Heart left ventricle (tissue), 13 donors: ENCODE measurements around the gene SLC25A26.

Experiments
- CTCF ChIP-seq, 12 donors: fragments of 200-600 bp; sonication (generic) in 4 of 12; IDR thresholded peaks; one replicate each; pipeline versions ENCODE4 v1.5.0 to v1.8.0; 2018 to 2022; ENCODE audit warnings: antibody characterized with exemption in 12 of 12, mild to moderate bottlenecking in 5 of 12
- POLR2A ChIP-seq, 2 donors: fragments of 450-650 bp; IDR thresholded peaks; one replicate each; pipeline ENCODE4 v1.6.1; 2017; ENCODE audit warnings: antibody characterized with exemption in 2 of 2, mild to moderate bottlenecking in 2 of 2, moderate library complexity in 2 of 2
- donor health status: ischemic (EF 13 %, LVEDD 7.1; RV severe dilation, severe dysfunction).
- donor health status: DM: no; HTN: yes; CAD: no.
- donor health status: DM: no; HTN: no; CAD: no.
- donor health status: ischemic (EF 25% LVEDD 6.9; RV normal size, moderate dysfunction).
- donor health status: ischemic (EF 25% LVEDD 5.7; RV mildly dilated, moderate dysfunction).
- donor health status: ischemic (EF 35%, LVEDD 5.7; RV mildly dilated, moderate dysfunction).
- donor health status: nonischemic (EF 11% LVEDD 7.7; RV severe dilation, severe dysfunction).
- donor health status: DM: yes; HTN: yes; CAD: no.
- donor health status: PGD.
- donor health status: ischemic (EF 29% LVEDD 5.4; RV normal size, mild dysfunction).
- donor health status: nonischemic (EF 23%, LVEDD 6.1; RV moderate dilation, normal function).

DNA sequence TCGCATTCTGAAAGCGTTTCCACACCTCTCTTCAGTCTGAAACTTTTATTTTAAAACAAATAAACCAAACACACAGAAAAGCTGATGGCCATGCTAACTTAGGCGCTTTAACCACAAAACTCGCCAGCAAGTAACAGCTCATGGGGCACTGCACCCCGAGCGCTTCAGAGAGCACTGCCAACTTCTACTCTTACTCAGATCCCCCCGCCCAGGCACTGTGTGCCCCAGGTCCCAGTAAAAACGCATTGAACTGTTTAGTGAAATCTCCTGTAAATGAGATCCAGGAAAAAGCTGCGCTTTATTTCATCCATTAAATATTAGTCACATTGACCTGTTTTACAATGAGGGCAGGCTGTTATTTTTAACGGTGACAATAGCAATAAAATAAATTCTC is 180.4 kb downstream of the SLC25A26 start:
- TF ChIP-seq CTCF (IDR thresholded peaks at IDR 0.05), result no peak
- no peak for TF ChIP-seq POLR2A (IDR thresholded peaks at IDR 0.05)
